ENCODE results near the gene MKRN2OS. TPM values are rescaled to one million over a fixed set of nuclear protein-coding genes. Genes with fewer than 3 reads are reported as not detected.

MKRN2OS gene
- total RNA-seq, 6 donors from 2014 or later = 0.47 to 1.8 (median 1.00) TPM; not detected in 2

DNA sequence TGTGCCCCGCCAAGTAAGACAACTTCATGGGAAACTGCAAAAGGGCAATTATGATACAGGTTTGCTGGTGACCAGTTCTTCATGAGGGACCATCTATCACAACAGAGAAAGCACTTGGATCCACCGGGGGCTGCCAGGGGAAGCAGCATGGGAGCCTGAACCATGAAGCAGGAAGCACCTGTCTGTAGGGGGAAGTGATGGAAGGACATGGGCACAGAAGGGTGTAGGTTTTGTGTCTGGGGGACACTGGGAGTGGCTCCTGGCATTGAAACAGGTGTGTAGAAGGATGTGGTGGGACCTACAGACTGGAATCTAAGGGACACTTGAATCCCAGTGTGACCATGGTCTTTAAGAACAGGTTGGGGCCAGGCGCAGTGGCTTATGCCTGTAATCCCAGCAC lies 34.2 kb upstream of the MKRN2OS start:
- TF ChIP-seq EP300 (IDR thresholded peaks at IDR 0.05) = no peak
- no peak for TF ChIP-seq POLR2AphosphoS5 (IDR thresholded peaks at IDR 0.05)
- no peak for TF ChIP-seq CTCF (IDR thresholded peaks at IDR 0.05)
- TF ChIP-seq POLR2A (IDR thresholded peaks at IDR 0.05) = no peak
- Histone ChIP-seq H3K36me3 (peaks cover 38 to 100% (median 72%) of the 10 kb centered on the region in 4 donors), H3K4me1 (peaks cover 0 to 9% (median 5%) of the 10 kb centered on the region in 4 donors), H3K9me3 (no peaks in the 10 kb centered on the region), H3K27me3 (no peaks in the 10 kb centered on the region), H3K27ac (peak overlapping the region in 2 of 4 donors; percentile 13 to 57), H3K4me3 (no peak overlapping the region)
- peak in 1 of 2 donors; percentile 4 for ATAC-seq (ENCODE audit: low FRiP score in 2 of 2)
- DNase-seq = no peak
- 71 to 83% methylated on average over 3 of the region's 3 CpGs for WGBS, 2 donors

- ATAC-seq (ENCODE audit: low FRiP score in 2 of 2) (no peak), DNase-seq (no peak)
- Histone ChIP-seq H3K4me3 (no peak overlapping the region), H3K27me3 (no peaks in the 10 kb centered on the region), H3K9me3 (no peaks in the 10 kb centered on the region), H3K27ac (no peak overlapping the region), H3K36me3 (peaks cover 38 to 100% (median 72%) of the 10 kb centered on the region in 4 donors), H3K4me1 (peaks cover 0 to 10% (median 6%) of the 10 kb centered on the region in 4 donors)
- TF ChIP-seq POLR2AphosphoS5 (IDR thresholded peaks at IDR 0.05) = no peak
- TF ChIP-seq EP300 (IDR thresholded peaks at IDR 0.05) = no peak
- no peak for TF ChIP-seq POLR2A (IDR thresholded peaks at IDR 0.05)
- TF ChIP-seq CTCF (IDR thresholded peaks at IDR 0.05) = no peak
- WGBS, 2 donors = 81 to 88% methylated on average over 2 of the region's 2 CpGs
These were observed 33.4 kb upstream of the MKRN2OS start for GRCh38 chr3:12578742-12579141.

DNA sequence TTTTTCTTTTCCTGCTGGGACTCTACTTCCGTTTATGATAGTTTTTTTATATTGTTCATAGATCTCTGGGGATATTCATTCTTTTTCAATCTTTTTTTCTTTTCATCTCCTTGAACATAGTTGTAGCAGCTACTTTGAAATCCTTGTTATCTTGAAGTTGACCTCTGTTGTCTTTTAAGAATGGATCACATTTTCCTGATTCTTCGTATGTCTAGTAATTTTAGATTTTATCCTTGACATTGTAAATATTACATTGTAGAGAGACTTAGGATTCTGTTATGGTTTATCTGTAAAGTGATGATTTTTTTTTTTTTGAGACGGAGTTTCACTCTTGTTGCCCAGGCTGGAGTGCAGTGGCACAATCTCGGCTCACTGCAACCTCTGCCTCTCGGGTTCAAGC lies 32.1 kb upstream of the MKRN2OS start:
- H3K9me3 ChIP-seq = no peaks in the 10 kb centered on the region
- H3K4me3 ChIP-seq = no peak overlapping the region
- TF ChIP-seq POLR2AphosphoS5 (IDR thresholded peaks at IDR 0.05) = no peak
- TF ChIP-seq POLR2A (IDR thresholded peaks at IDR 0.05) = no peak
- TF ChIP-seq CTCF (IDR thresholded peaks at IDR 0.05) = no peak
- TF ChIP-seq EP300 (IDR thresholded peaks at IDR 0.05) = no peak
- 79 to 94% methylated on average over 5 of the region's 5 CpGs for WGBS, 2 donors
- no peak for ATAC-seq (ENCODE audit: low FRiP score in 2 of 2)
- H3K4me1 ChIP-seq = peaks cover 0 to 10% (median 6%) of the 10 kb centered on the region in 4 donors
- no peaks in the 10 kb centered on the region for H3K27me3 ChIP-seq
- peaks cover 40 to 100% (median 74%) of the 10 kb centered on the region in 4 donors for H3K36me3 ChIP-seq
- no peak overlapping the region for H3K27ac ChIP-seq
- no peak for DNase-seq

- DNase-seq = no peak
- TF ChIP-seq POLR2A (IDR thresholded peaks at IDR 0.05) = no peak
- no peak for TF ChIP-seq CTCF (IDR thresholded peaks at IDR 0.05)
- no peak for TF ChIP-seq EP300 (IDR thresholded peaks at IDR 0.05)
- no peak for TF ChIP-seq POLR2AphosphoS5 (IDR thresholded peaks at IDR 0.05)
These were observed 29.4 kb upstream of the MKRN2OS start for GRCh38 chr3:12574661-12575060.

DNA sequence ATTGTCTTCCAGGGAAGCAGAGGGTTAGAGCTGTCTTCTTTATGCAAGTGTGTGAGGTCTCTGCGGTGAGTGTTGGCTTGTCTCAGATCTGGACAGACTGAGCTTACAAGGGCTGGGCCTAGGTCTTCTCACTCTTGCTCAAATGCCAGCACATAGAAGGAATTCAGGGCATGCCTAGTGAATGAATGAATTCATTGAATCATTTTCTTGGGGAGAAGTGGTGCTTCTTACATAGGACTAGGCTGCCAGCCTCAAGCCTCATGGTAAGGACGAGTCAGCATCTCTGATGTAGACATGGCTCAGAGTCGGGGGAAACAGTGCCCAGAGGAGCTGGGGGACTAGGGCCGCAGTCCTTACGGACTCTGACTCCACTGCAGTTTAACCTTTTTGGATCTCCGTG lies 28.8 kb upstream of the MKRN2OS start:
- Histone ChIP-seq H3K4me1 (peaks cover 0 to 4% (median 2%) of the 10 kb centered on the region in 4 donors), H3K4me3 (no peak overlapping the region), H3K27ac (no peak overlapping the region), H3K36me3 (peaks cover 54 to 100% (median 83%) of the 10 kb centered on the region in 4 donors), H3K9me3 (no peaks in the 10 kb centered on the region), H3K27me3 (no peaks in the 10 kb centered on the region)
- ATAC-seq (ENCODE audit: low FRiP score in 2 of 2) (no peak), DNase-seq (no peak)
- 97 to 98% methylated on average over 5 to 6 of the region's 6 CpGs for WGBS, 2 donors
- TF ChIP-seq POLR2A (IDR thresholded peaks at IDR 0.05) (no peak), CTCF (IDR thresholded peaks at IDR 0.05) (no peak), EP300 (IDR thresholded peaks at IDR 0.05) (no peak), POLR2AphosphoS5 (IDR thresholded peaks at IDR 0.05) (no peak)

More at GRCh38 chr3:12574661-12575060, 29.4 kb upstream of the MKRN2OS start:
- H3K9me3 ChIP-seq = no peaks in the 10 kb centered on the region
- H3K27me3 ChIP-seq = no peaks in the 10 kb centered on the region
- WGBS, 2 donors = 56 to 61% methylated on average over 6 to 7 of the region's 7 CpGs
- peaks cover 53 to 100% (median 80%) of the 10 kb centered on the region in 4 donors for H3K36me3 ChIP-seq
- no peak for ATAC-seq (ENCODE audit: low FRiP score in 2 of 2)
- no peak overlapping the region for H3K27ac ChIP-seq
- H3K4me3 ChIP-seq = no peak overlapping the region
- H3K4me1 ChIP-seq = peaks cover 0 to 8% (median 3%) of the 10 kb centered on the region in 4 donors

Measured in upper lobe of left lung (tissue), 6 donors.